PC-3 (cell line): ENCODE results near the gene TCEAL3.
"Not testable (repeated sequence)": the region's sequence is repeated elsewhere in the genome, so short reads cannot be mapped to it uniquely, and the experiment has no call there.

Source experiments
- CTCF ChIP-seq: fragments of 300-600 bp; sonication (generic); conservative IDR thresholded peaks from 2 replicates; pipeline ENCODE4 v1.5.1; 2017; ENCODE audit warnings: antibody characterized with exemption, low read depth, mild to moderate bottlenecking, low read length
- EZH2 ChIP-seq: fragments of 300-600 bp; sonication (generic); IDR thresholded peaks from one replicate; pipeline ENCODE4 v1.6.1; 2017; ENCODE audit warnings: antibody characterized with exemption, mild to moderate bottlenecking, low read length; ENCODE audit not compliant: unreplicated experiment
- EZH2phosphoT487 ChIP-seq: fragments of 300-600 bp; sonication (generic); IDR thresholded peaks from 2 replicates; pipeline ENCODE4 v1.6.1; 2018; ENCODE audit warnings: mild to moderate bottlenecking, antibody characterized with exemption, low read length, borderline replicate concordance

DNA sequence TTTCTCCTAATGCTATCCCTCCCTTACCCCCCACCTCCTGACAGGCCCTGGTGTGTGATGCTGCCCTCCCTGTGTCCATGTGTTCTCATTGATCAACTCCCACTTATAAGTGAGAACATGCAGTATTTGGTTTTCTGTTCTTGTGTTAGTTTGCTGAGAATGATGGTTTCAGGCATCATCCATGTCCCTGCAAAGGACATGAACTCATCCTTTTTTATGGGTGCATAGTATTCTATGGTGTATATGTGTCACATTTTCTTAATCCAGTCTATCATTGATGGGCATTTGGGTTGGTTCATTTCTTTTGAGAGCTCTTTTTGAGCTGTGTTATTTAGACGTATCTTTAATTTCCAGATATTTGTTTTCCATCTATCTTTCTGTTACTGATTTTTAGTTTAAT, 15.5 kb upstream of the TCEAL3 start:
- not testable (repeated sequence) for TF ChIP-seq CTCF, EZH2phosphoT487, EZH2
